H54 (cell line): ENCODE data around the gene CD247.

Source experiments
- DNase-seq: peaks from one replicate; pipeline ENCODE4 v3.0.0; 2011; ENCODE audit warnings: low spot score, mixed read lengths; ENCODE audit not compliant: insufficient read length
- FAIRE-seq: peaks from 3 replicates; lab custom pipeline; 2011; peaks lifted over from hg19 to GRCh38; lab: Jason Lieb, UNC
- POLR2A ChIP-seq: IDR thresholded peaks from 2 replicates; pipeline ENCODE4 v1.6.1; 2011; ENCODE audit warnings: low read depth, mild to moderate bottlenecking, low read length

Gene CD247

DNA sequence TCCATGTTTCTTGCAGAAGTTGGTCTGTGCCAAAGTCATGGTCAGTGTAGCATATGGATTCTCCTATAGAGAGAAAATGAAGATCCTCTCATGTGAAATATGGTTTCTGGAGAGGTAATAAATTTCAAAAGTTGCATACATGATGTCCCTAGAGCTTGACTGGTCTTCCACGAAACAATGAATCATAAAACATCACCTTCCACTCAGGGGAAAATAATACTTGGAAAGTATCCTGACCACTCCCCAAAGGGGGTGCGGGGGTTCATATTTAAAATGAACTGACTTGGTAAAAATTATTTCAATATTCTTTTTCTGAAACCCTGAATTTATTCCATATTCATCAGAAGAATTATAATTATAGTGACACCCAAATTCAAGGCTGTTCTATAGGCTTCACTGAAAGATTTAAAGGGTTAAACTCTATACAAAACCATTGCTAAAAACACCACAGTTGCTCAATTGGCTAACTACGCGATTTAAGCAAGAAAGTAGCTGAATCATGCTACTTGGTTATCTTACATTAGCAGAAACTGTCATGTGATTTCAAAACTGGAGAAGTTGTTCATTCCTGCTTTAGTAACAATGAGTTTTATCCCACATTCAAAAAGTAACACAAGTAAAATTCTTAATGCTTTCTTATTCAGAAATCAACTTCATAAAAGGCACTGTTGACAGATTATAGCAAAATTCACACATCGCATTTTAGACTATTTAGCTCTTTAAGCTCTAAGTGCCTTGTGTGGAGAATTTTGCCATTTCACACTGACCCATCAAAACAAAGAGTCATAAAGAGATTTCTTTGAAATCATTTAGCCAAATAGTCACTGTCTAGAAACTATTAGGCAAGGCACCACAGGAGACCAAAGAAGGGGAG lies 30.0 kb upstream of the CD247 start:
- no peak for FAIRE-seq
- no peak for DNase-seq
- TF ChIP-seq POLR2A, result no peak

DNA sequence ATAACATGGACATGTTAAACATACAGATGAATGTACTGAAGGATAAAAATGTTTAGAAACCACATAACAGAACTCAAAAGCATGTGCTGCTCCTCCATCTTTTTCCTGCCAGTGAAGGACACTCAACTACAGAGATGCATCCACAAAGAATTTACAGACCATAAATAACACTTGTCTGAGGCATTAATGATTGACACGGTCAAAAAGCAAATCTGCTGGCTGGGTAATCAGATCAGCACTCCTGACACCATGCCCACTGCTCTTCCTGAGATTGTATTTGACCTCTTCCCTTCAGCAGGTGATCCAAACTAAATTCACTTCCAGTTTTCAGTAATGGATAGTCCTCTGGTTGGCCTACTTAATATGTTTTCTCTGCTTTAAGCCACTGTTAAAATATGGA lies 28.6 kb upstream of the CD247 start:
- no peak for FAIRE-seq
- TF ChIP-seq POLR2A, result no peak

DNA sequence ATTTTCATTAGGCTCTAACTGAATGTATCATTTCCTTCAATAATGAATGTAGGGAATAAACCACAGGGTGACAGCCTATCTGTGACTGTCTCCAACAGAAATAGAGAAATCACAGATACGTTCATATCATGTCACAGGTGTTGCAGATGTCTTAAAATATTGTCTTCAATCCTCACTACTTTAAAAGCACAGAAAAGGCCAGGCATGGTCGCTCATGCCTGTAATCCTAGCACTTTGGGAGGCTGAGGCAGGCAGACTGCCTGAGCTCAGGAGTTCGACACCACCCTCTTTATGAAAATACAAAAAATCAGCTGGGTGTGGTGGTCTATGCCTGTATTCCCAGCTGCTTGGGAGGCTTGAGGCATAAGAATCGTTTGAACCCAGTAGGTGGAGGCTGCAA lies 27.0 kb upstream of the CD247 start:
- TF ChIP-seq POLR2A, result no peak
- DNase-seq, result no peak
- FAIRE-seq, result no peak

More for the DNA sequence above, 28.6 kb upstream of the CD247 start:
- DNase-seq, result no peak

DNA sequence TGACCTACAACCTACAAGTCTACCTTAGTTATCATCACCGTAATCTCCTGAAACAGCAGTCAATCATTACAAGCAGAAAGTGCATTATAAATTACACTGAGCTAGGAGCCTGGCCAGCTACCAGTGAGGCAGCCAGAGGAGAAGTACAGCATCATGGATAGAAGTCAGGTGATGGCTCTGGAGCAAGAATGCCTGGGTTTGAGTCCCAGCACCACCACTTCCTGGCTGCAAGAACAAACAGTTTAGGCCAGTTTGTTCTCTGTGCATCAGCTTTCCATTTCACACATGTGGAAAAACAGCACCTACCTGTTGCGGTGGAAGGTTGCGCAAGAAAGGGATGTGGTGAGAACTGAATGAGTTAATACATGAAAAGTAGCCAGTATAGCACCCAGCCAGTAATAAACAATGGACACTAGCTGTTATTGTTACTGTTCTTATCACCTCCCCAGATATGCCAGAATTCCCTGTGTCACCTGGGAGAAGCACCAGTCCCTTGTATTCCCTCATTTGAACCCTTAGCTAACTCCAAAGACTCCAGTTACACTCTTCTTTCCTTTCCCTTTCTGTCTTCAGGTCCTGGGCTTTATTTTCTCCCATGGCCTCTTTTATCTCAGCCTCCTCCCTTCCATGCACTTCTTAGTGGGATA lies 26.2 kb upstream of the CD247 start:
- FAIRE-seq (no peak), DNase-seq (no peak)
- TF ChIP-seq POLR2A, result no peak

DNA sequence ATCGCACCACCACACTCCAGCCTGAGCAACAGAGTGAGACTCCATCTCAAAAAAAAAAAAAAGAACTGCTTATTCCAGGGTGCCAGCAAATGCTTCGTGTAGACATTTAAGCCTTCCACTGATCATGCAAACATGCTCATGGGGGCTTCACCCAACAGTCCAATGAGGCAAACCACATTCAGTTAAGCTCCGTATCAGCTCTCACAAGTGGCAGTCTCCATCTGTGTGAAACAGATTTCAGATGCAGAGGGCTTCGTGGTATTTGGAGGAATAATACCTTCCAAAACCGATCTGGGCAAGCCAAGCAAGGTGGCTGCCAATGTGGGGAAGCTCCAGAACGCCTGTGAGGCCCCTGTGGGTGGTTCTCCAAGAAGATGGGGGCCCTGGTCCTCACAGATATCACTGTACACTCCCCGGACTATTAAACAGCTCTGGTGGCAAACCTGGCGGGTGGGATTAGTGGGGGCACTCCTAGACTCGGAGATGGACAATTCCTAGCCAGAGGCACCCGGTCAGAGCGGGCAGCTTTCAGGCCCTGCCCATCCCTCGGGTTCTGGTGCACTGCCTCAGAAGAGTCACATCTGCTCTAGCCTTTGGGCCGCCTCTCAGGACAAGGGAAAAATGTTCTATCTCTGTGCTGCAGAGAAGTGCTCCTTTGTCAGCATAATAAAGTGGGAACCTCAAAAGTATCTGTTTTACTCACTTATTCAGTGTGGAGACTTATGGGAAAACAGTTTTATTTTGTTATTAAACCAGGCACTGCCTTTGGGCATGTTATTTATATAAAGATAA lies 25.1 kb upstream of the CD247 start:
- FAIRE-seq (no peak), DNase-seq (no peak)
- TF ChIP-seq POLR2A, result no peak

DNA sequence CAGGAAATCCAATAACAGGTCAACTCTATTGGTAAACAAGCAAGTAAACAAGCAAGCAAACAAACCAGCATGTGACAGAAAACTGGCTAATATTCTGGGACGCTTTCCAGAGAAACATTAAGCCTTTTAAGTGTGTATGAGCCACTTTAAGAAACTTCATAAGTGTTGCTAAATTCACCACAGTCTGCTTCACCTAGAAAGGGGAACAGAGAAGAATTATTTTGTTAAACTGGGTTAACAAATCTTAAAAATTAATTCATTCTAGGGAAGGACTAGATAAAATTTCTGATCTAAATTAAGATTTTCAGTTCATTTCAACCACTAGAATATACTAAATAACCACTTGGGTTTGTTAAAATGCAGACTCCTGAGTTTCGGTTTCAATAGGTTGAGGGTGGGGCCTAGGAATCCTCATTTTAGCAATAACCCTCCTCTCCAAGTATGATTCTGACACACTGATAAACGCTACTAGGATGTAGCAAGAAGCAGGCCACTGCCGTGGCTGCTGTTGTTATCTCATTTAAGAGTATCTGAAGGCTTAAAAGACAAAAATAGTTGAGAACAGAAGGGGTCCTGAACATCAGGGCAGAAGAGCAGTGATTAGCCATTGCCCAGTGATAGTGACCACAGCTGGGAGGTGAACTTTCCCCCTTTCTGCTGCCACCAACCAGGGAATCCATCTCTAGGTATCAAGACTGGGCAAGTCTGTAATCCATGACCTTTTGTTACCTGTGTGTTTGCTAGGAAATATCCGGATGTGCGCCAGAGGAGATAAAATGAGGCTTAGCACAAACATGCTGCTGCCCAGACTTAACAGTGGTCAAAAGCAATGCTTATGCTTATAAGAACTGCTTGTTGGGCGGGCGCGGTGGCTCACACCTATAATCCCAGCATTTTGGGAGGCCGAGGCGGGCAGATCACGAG lies 24.0 kb upstream of the CD247 start:
- FAIRE-seq, result no peak
- no peak for TF ChIP-seq POLR2A
- no peak for DNase-seq

DNA sequence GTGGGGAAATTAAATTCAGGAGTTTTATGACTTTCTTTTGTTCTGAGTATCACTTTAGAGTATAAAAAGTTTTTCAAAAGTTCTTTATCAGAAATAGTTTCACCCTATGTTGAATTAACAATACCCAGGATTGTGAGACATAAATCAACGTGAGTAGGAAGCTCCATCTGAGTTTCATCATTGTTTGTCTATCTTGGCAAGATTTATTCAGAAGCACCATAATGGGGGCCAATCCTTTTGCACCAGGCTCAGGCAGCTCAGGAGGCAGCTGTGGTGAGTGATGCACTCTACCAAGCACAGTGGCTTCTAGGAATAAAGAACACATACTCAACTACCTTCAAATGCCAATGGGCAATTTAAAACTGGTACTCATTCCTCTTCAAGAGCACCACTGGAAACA lies 23.3 kb upstream of the CD247 start:
- no peak for FAIRE-seq
- TF ChIP-seq POLR2A, result no peak
- no peak for DNase-seq

DNA sequence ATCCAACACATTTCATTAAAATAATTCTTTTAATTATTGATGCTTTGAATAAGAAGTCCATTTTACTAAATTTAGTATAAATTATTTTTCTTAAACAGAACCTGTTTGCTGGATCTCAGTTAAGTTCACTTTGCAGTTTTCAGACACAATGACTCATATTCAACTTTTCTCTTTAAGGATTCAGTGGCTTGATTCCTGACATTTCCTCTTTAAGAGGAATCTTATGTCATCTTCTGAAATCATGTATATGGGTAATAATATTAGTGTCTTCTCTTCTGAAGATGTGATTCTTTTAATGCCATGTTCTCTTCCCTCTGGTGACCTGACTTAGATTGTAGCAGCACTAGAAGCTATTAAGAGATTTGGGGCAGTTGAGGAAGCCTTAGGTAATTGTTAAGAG lies 22.7 kb upstream of the CD247 start:
- DNase-seq (no peak), FAIRE-seq (no peak)
- TF ChIP-seq POLR2A, result no peak

DNA sequence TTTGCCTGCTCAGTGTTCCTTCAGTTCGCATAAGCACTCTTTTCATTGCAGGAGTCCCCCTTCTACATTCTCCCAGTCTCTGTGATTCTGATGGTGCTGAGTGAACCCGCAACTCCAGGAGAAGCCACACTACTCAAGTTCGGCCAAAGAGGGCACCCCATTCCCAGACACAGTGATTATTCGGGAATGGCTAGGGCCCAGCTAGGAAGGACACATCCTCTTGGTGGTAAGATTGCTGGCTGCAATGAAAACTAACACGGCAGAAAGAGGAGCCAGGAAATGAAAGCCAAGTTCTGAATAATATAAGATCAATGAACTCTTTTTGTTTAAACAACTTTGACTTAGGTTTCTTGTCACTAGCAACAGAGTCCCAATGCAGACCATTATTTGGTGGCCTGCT lies 20.3 kb upstream of the CD247 start:
- no peak for FAIRE-seq
- DNase-seq, result no peak
- TF ChIP-seq POLR2A, result no peak

DNA sequence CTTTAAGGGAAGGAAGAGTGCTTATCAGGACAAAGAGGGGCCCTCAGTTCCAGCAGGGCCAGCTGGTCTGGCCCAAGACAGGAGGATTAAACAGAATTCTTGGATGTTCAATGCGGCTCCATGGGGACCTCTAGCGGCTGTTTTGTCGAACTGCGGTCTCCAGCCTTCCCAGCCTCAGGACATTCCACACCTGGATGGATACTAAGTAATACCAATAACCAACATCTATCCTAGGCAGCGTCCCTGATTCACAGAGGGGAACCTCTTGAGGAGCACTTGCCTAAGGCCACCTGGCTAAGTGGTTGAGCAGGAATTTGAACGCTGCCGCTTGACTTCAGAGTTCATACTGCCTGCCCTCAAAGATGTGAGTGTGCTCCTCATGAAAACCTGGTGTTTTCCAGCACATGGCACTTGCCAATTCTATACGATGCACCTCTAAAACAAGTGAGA lies 15.5 kb upstream of the CD247 start:
- FAIRE-seq (peak; percentile 41), DNase-seq (peak; percentile 72)
- no peak for TF ChIP-seq POLR2A

DNA sequence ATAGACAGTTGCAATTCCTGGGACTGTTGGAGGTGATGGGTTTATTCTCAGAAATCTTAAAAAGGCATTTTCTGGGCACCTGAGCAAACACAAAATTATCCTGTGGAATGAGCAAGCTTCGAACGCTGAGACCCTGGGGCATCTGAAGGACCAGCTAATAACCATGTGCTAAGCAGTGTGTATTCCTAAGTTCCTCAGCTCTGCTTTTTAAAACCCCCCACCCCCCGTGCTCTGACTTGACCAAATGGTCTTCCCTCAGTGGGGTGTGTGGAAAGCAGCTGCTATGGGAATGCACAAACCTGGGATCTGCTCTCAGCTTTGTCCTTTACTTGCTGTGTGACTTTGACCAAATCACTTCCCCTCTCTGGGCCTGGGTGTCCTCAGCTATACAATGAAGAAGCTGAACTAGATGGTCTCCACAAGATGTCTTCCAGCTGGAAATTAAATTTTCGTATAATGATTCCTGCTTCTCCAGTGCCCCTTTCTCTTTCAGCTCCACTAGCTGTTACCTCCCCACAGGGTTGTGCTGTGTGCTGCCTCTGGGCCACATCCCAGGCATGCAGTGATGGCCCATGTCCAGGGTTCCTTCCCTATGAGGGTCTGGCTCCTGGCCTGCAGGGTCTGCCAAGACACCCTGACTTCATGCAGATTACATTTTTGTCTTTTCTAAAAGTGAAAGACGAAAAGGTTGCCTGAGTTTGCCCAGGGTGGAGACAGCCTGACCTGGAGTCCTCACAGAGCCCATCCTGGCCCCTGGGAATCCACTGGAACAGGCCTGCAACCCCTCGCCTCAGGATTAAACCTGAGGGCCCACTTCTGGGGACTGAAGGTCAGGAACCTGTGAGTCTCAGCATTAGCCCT lies 14.9 kb upstream of the CD247 start:
- DNase-seq (no peak), FAIRE-seq (no peak)
- no peak for TF ChIP-seq POLR2A

DNA sequence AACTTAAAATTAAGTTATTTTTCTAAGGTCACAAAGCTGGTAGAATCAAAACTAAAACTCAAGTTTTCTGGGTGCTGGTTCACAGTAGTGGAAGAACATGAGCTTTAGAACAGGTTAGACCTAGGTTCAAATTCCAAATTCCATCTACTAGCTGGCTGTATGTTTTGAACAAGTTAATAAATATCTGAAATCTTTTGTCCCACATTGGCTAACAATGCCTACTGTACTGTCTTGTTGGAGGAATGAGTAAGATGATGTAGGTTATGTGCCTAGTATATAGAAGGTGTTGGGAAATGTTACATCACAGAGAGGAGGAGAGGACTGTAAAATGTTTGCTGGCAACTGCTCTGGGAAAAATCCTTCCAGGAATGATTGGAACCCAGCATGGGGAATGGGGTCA lies 14.0 kb upstream of the CD247 start:
- DNase-seq (no peak), FAIRE-seq (no peak)
- TF ChIP-seq POLR2A, result no peak
